ENCODE results near the gene ATP13A2. TPM values are rescaled to one million over a fixed set of nuclear protein-coding genes. Genes with fewer than 3 reads are reported as not detected.

Gene ATP13A2
- total RNA-seq, 1 experiment from 2014 or later, result 50.9 TPM

- TF ChIP-seq, protein P1, sequence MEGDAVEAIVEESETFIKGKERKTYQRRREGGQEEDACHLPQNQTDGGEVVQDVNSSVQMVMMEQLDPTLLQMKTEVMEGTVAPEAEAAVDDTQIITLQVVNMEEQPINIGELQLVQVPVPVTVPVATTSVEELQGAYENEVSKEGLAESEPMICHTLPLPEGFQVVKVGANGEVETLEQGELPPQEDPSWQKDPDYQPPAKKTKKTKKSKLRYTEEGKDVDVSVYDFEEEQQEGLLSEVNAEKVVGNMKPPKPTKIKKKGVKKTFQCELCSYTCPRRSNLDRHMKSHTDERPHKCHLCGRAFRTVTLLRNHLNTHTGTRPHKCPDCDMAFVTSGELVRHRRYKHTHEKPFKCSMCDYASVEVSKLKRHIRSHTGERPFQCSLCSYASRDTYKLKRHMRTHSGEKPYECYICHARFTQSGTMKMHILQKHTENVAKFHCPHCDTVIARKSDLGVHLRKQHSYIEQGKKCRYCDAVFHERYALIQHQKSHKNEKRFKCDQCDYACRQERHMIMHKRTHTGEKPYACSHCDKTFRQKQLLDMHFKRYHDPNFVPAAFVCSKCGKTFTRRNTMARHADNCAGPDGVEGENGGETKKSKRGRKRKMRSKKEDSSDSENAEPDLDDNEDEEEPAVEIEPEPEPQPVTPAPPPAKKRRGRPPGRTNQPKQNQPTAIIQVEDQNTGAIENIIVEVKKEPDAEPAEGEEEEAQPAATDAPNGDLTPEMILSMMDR (conservative IDR thresholded peaks at IDR 0.05; ENCODE audit: low read depth, low read length), result no peak
- TF ChIP-seq EZH2 (IDR thresholded peaks at IDR 0.05; ENCODE audit: borderline replicate concordance, low read depth, low read length, poor library complexity, severe bottlenecking), result no peak
These were observed 50.2 kb downstream of the ATP13A2 start for GRCh38 chr1:16961297-16962133.

DNA sequence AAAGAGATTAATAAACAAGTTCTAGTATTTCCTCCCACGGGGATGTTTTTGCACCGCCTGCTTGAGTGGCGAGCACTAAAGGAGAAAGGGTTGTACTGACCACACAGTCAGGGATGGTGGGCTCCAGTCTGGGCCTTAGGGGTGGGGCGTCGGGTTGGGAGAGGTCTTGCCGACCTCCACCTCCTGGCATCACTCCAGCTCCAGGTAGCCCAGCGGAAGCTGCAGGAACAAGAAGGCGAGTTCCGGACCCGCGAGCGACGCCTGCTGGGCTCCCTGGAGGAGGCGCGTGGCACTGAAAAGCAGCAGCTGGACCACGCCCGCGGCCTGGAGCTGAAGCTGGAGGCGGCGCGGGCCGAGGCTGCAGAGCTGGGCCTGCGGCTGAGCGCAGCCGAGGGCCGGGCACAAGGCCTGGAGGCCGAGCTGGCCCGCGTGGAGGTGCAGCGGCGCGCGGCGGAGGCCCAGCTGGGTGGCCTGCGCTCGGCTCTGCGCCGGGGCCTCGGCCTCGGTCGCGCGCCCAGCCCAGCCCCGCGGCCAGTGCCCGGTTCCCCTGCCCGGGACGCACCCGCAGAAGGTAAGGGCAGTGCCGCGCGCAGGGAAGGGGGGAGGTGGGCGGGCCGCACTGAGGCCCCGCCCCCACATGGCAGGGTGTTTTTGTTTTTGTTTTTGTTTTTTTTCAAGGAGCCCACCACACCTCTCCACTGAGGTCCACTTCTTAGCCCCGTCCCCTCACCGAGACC lies 51.0 kb downstream of the ATP13A2 start:
- BruUV-seq (replicated peaks), result no TSS peak
- DNase-seq (ENCODE audit: low spot score), result peak; percentile 83
- Histone ChIP-seq H3K9me3 (ENCODE audit: low read depth, low read length, poor library complexity, severe bottlenecking) (no peaks in the 10 kb centered on the region), H3K27me3 (replicated peaks; ENCODE audit: insufficient read depth, low read depth, low read length, poor library complexity) (no peaks in the 10 kb centered on the region), H3K4me3 (ENCODE audit: low read depth, low read length, poor library complexity, severe bottlenecking) (peak overlapping the region; percentile 43), H3K27ac (ENCODE audit: low read depth, low read length, poor library complexity, severe bottlenecking) (no peak overlapping the region), H3K4me1 (ENCODE audit: insufficient read depth, low read length, poor library complexity, severe bottlenecking) (peaks cover 3% of the 10 kb centered on the region), H3K36me3 (ENCODE audit: insufficient read depth, low read length, poor library complexity, severe bottlenecking) (peaks cover 6% of the 10 kb centered on the region)
- intact Hi-C loops (cut with micrococcal nuclease; ENCODE audit: unreplicated experiment), result no loop called here
- ChIA-PET CTCF (interaction anchor here (0.8 kb wide), 1 partner anchor 24 kb away, joined by 3 read pairs; no protein-coding TSS in a partner anchor), POLR2A (ENCODE audit: low non-redundant PET) (no interaction called here)
- TF ChIP-seq, protein P1 (conservative IDR thresholded peaks at IDR 0.05; ENCODE audit: low read depth, low read length), result peak; percentile 81
- no peak for TF ChIP-seq EZH2 (IDR thresholded peaks at IDR 0.05; ENCODE audit: borderline replicate concordance, low read depth, low read length, poor library complexity, severe bottlenecking)

More at GRCh38 chr1:16961297-16962133, 50.2 kb downstream of the ATP13A2 start:
- BruUV-seq (replicated peaks), result no TSS peak
- peak overlapping the region; percentile 43 for H3K4me3 ChIP-seq (ENCODE audit: low read depth, low read length, poor library complexity, severe bottlenecking)
- ChIA-PET POLR2A (ENCODE audit: low non-redundant PET) (no interaction called here), CTCF (interaction anchor here (0.7 to 0.8 kb wide), 2 partner anchors 23 to 175 kb away, joined by 3 read pairs; no protein-coding TSS in a partner anchor)
- no peaks in the 10 kb centered on the region for H3K27me3 ChIP-seq (replicated peaks; ENCODE audit: insufficient read depth, low read depth, low read length, poor library complexity)
- H3K9me3 ChIP-seq (ENCODE audit: low read depth, low read length, poor library complexity, severe bottlenecking), result no peaks in the 10 kb centered on the region
- no peak for DNase-seq (ENCODE audit: low spot score)
- H3K4me1 ChIP-seq (ENCODE audit: insufficient read depth, low read length, poor library complexity, severe bottlenecking), result peaks cover 3% of the 10 kb centered on the region
- intact Hi-C loops (cut with micrococcal nuclease; ENCODE audit: unreplicated experiment), result no loop called here
- H3K27ac ChIP-seq (ENCODE audit: low read depth, low read length, poor library complexity, severe bottlenecking), result no peak overlapping the region
- peaks cover 7% of the 10 kb centered on the region for H3K36me3 ChIP-seq (ENCODE audit: insufficient read depth, low read length, poor library complexity, severe bottlenecking)

GRCh38 chr1:16958475-16958874 lies 53.3 kb downstream of the ATP13A2 start:
- Histone ChIP-seq H3K27ac (ENCODE audit: low read depth, low read length, poor library complexity, severe bottlenecking) (no peak overlapping the region), H3K36me3 (ENCODE audit: insufficient read depth, low read length, poor library complexity, severe bottlenecking) (peaks cover 6% of the 10 kb centered on the region), H3K9me3 (ENCODE audit: low read depth, low read length, poor library complexity, severe bottlenecking) (no peaks in the 10 kb centered on the region), H3K4me3 (ENCODE audit: low read depth, low read length, poor library complexity, severe bottlenecking) (no peak overlapping the region), H3K27me3 (replicated peaks; ENCODE audit: insufficient read depth, low read depth, low read length, poor library complexity) (no peaks in the 10 kb centered on the region), H3K4me1 (ENCODE audit: insufficient read depth, low read length, poor library complexity, severe bottlenecking) (peaks cover 3% of the 10 kb centered on the region)
- CTCF ChIA-PET, result no interaction called here
- no TSS peak for BruUV-seq (replicated peaks)
- TF ChIP-seq, protein P1 (conservative IDR thresholded peaks at IDR 0.05; ENCODE audit: low read depth, low read length), result no peak
- DNase-seq (ENCODE audit: low spot score), result no peak
- intact Hi-C loops (cut with micrococcal nuclease; ENCODE audit: unreplicated experiment), result no loop called here
- POLR2A ChIA-PET (ENCODE audit: low non-redundant PET), result no interaction called here

All from A673 (cell line).